Gastroesophageal sphincter (tissue), 3 donors: Measurements from ENCODE around the gene TMEM37.

Source experiments
- POLR2A ChIP-seq, 2 donors: fragments of 450-650 bp; IDR thresholded peaks; one replicate each; pipeline ENCODE4 v1.6.1; 2017; ENCODE audit warnings: antibody characterized with exemption in 2 of 2, mild to moderate bottlenecking in 2 of 2, moderate library complexity in 1 of 2
- POLR2AphosphoS5 ChIP-seq: sonication (generic); formaldehyde crosslinking; IDR thresholded peaks from one replicate; pipeline ENCODE4 v1.6.1; 2017; ENCODE audit warnings: antibody characterized with exemption
- TF ChIP-seq, protein P1 (sequence below), 4 experiments: fragments of 200-600 bp in 2 of 4; fragments of 450-650 bp in 2 of 4; sonication (generic) in 1 of 4; IDR thresholded peaks; one replicate each; pipeline ENCODE4 v1.5.1; 2017 to 2019; ENCODE audit warnings: antibody characterized with exemption in 4 of 4, mild to moderate bottlenecking in 2 of 4, moderate library complexity in 2 of 4

DNA sequence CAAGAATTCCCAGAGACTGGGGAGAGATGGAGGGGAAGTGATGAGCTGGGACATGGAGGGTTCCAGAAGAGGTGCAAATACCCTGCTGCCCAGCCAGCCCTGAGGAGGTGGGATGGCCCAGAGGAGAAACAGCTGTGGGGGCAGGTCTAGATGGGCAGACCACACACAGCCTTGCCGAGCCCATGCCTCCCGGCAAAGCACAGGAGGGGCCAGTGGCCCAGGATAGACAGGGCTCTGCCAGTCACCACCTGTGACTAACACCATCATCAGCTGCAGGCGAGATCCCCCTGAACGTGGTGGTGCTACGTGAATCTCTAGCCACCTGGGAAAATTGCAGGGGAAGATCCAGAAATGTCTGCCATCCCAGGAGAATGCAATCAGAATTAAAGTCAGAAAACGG is 53.2 kb downstream of the TMEM37 start:
- TF ChIP-seq, protein P1, sequence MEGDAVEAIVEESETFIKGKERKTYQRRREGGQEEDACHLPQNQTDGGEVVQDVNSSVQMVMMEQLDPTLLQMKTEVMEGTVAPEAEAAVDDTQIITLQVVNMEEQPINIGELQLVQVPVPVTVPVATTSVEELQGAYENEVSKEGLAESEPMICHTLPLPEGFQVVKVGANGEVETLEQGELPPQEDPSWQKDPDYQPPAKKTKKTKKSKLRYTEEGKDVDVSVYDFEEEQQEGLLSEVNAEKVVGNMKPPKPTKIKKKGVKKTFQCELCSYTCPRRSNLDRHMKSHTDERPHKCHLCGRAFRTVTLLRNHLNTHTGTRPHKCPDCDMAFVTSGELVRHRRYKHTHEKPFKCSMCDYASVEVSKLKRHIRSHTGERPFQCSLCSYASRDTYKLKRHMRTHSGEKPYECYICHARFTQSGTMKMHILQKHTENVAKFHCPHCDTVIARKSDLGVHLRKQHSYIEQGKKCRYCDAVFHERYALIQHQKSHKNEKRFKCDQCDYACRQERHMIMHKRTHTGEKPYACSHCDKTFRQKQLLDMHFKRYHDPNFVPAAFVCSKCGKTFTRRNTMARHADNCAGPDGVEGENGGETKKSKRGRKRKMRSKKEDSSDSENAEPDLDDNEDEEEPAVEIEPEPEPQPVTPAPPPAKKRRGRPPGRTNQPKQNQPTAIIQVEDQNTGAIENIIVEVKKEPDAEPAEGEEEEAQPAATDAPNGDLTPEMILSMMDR (IDR thresholded peaks at IDR 0.05) = no peak
- TF ChIP-seq POLR2AphosphoS5 (no peak), POLR2A (IDR thresholded peaks at IDR 0.05) (no peak)
